Muscle of leg (tissue), 11 donors: ENCODE results near the gene IFNGR1. TPM values are rescaled to one million over a fixed set of nuclear protein-coding genes. Genes with fewer than 3 reads are reported as not detected.
A peak's percentile ranks its signal among the peaks of the same experiment; 100 is the strongest.

Source experiments
- DNase-seq: peaks from one replicate; pipeline ENCODE4 v3.0.0; 2013
- H3K27ac ChIP-seq: one replicate; pipeline ENCODE4 v1.5.1; 2013; ENCODE audit warnings: mild to moderate bottlenecking, low read length, control low read depth
- H3K27me3 ChIP-seq: one replicate; pipeline ENCODE4 v1.6.1; 2013; ENCODE audit warnings: low read length; ENCODE audit not compliant: control insufficient read depth, insufficient read depth
- H3K36me3 ChIP-seq: one replicate; pipeline ENCODE4 v1.6.1; 2013; ENCODE audit warnings: low read length; ENCODE audit not compliant: control insufficient read depth, insufficient read depth
- H3K4me1 ChIP-seq: one replicate; pipeline ENCODE4 v1.6.1; 2013; ENCODE audit warnings: low read length; ENCODE audit not compliant: control insufficient read depth, insufficient read depth
- H3K4me3 ChIP-seq: one replicate; pipeline ENCODE4 v1.5.1; 2013; ENCODE audit warnings: low read length, control low read depth
- H3K9me3 ChIP-seq: replicated peaks from 2 replicates; pipeline ENCODE4 v1.6.1; 2013; ENCODE audit warnings: low read depth, low read length; ENCODE audit not compliant: control insufficient read depth
- WGBS: methylation state at CpG from one replicate; pipeline ENCODE4 v1.1.5; 2013; ENCODE audit warnings: missing lambda C conversion rate; ENCODE audit not compliant: insufficient coverage; 5-methylcytosine and 5-hydroxymethylcytosine counted together
- polyA plus RNA-seq, 8 donors: library from polyadenylated mRNA; unstranded; fragments of 120-200 nt; gene quantifications; one replicate each; pipeline versions ENCODE4 v1.2.1 to v1.2.3, GENCODE V29; 2013; ENCODE audit warnings: inconsistent platforms in 1 of 8, low replicate concordance in 1 of 8; ENCODE audit not compliant: insufficient read length in 8 of 8, insufficient read depth in 1 of 8
- total RNA-seq: library from RNA; stranded (reverse); fragments of 120-200 nt; gene quantifications from one replicate; pipeline ENCODE4 v1.2.4, GENCODE V29; 2013

IFNGR1 gene
- total and polyA plus RNA-seq, 9 donors = 41.8 to 55.2 (median 46.3) TPM

DNA sequence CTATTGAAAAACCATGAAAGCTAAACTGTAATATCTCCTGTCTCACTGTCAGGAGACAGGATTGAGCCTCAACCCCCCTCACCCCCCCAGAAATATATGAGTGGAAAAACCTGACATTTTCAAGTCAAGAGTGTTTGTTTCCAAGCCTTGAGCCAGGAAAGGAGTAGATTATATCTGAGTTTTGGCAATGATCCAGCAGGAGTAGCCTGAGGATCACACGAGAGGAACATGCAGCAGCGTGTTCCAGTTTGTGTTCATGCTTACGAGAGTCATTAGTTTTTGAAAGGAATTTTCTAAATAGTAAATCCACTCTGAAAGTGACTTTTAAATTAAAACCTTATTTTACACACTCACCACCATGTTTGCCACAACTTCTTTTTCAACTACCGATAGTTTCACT is 61.6 kb downstream of the IFNGR1 start:
- peak; percentile 52 for DNase-seq
- no peaks in the 10 kb centered on the region for H3K27me3 ChIP-seq
- H3K4me1 ChIP-seq = no peaks in the 10 kb centered on the region
- no peak overlapping the region for H3K4me3 ChIP-seq
- H3K36me3 ChIP-seq = no peaks in the 10 kb centered on the region
- no peak overlapping the region for H3K27ac ChIP-seq
- peaks cover 1% of the 10 kb centered on the region for H3K9me3 ChIP-seq
- no CpG with 5 or more reads among the region's 4 CpGs for WGBS

DNA sequence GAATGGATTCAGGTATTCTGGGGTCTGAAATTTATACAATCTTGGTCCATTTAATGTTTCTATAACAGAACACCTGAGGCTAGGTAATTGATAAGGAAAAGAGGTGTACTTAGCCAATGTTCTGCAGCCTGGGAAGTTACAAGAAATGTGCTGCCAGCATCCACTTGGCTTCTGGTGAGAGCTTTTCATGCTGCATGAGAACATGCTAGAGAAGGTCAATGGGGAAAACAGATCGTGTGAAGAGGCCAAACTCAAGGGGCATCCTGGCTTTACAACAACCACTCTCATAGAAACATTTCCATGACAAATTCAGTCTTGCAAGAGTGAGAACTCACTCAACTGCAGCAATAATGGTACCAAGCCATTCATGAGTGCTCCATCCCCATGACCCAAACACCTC is 62.5 kb downstream of the IFNGR1 start:
- H3K4me3 ChIP-seq = no peak overlapping the region
- no peaks in the 10 kb centered on the region for H3K4me1 ChIP-seq
- no peaks in the 10 kb centered on the region for H3K27me3 ChIP-seq
- no peak for DNase-seq
- peaks cover 2% of the 10 kb centered on the region for H3K9me3 ChIP-seq
- no CpG with 5 or more reads among the region's 1 CpG for WGBS
- H3K36me3 ChIP-seq = no peaks in the 10 kb centered on the region
- H3K27ac ChIP-seq = no peak overlapping the region

DNA sequence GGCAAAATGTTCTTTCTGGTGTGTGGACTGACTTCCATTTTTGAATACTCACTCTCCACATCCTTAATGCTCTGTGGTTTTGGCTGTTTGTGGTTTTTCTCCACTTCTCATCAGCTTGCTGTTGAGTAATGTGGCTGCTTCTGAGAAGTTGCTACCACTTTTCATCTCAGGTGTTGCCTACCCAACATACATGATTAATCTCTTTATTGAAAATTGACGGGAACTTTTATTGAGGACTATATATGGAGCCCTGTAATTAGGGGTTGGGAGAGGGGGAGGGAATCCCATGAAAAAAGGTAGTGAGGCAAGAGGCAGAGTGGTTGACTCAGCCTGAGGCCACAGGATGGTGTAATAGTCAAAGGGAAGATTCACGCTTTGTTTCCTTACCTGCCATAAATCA is 63.4 kb downstream of the IFNGR1 start:
- Histone ChIP-seq H3K9me3 (peaks cover 4% of the 10 kb centered on the region), H3K4me1 (no peaks in the 10 kb centered on the region), H3K27ac (no peak overlapping the region), H3K36me3 (no peaks in the 10 kb centered on the region), H3K4me3 (no peak overlapping the region), H3K27me3 (no peaks in the 10 kb centered on the region)
- WGBS = no CpG with 5 or more reads among the region's 2 CpGs
- DNase-seq = peak; percentile 11

DNA sequence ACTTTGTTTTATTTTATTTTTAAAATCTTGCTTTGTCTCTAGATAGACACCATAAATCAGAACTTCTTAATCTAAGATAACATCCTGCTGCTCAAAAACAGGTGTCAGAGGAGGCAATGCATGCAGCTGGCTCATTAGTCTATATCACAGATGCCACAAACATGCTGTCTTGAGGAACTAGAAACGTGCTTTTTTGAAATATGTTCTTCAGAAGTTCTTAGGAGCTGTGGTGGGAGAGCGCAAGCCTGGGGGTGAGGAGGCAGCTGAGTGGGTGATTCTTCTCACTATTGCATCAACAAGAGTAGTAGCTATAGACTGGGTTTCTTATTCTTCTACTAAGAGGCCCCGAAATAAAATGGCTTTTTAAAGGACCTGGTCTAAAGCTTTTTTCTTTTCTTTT is 69.1 kb downstream of the IFNGR1 start:
- Histone ChIP-seq H3K4me3 (no peak overlapping the region), H3K27me3 (no peaks in the 10 kb centered on the region), H3K9me3 (peaks cover 4% of the 10 kb centered on the region), H3K36me3 (no peaks in the 10 kb centered on the region), H3K4me1 (no peaks in the 10 kb centered on the region), H3K27ac (no peak overlapping the region)
- no peak for DNase-seq
- no CpG with 5 or more reads among the region's 3 CpGs for WGBS

DNA sequence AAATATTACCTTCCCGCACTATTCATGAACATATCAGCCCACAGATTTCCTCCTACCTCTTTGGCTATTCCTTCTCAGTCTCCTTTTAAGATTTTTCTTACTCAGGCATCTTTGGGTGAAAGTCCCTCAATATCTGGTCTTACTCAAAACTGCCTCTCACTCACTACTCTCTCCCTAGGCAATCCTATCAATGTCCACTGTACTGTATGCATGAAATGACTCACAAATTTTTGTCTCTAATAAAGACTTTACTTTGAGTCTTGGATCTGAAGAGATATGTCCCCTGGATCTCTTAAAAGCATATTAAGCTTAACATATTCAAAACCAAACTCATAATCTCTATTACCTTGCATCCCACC is 70.2 kb downstream of the IFNGR1 start:
- Histone ChIP-seq H3K9me3 (peaks cover 4% of the 10 kb centered on the region), H3K27me3 (no peaks in the 10 kb centered on the region), H3K4me1 (no peaks in the 10 kb centered on the region), H3K27ac (no peak overlapping the region), H3K36me3 (no peaks in the 10 kb centered on the region), H3K4me3 (no peak overlapping the region)
- 80% methylated on average over 1 of the region's 1 CpG for WGBS
- no peak for DNase-seq

DNA sequence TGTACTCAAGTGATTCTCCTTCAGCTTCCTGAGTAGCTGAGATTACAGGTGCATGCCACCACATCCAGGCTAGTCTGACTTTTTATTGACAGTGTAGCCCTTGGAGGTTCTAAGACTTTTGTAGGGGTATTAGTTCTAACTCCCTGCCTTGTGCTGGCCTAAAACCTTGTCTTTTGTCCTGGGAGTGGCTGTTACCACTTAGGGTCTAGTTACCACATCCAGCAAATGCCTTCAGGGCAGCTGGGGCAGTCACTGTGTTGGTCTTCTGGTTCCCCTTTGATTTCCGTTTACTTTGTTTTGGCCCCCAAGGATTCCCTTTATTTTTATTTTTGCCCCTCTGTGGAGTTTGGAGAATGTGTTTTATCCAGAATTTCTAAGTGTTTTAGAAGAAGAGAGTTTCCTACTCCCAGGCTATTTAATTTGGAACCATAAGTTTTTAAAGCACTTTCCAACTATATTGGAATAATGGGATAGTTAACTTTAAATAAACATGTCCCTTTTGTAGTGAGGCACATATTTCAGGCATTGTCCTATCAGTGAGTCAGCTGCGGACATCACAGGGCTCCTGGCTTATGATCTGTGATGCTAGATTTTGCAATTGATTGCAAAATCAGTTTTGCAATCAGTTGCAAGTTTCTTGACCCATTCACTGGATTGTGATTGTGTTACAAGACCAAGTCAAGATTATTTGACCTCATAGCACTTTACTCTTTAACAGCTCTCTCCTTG is 70.7 kb downstream of the IFNGR1 start:
- no peaks in the 10 kb centered on the region for H3K36me3 ChIP-seq
- no peaks in the 10 kb centered on the region for H3K27me3 ChIP-seq
- H3K4me1 ChIP-seq = no peaks in the 10 kb centered on the region
- no CpG with 5 or more reads among the region's 2 CpGs for WGBS
- peaks cover 4% of the 10 kb centered on the region for H3K9me3 ChIP-seq
- H3K27ac ChIP-seq = no peak overlapping the region
- H3K4me3 ChIP-seq = no peak overlapping the region
- DNase-seq = no peak

Other genes with a start within 250 kb of the IFNGR1 start
- 23.4 TPM for gene IL20RA, start 174.4 kb downstream of the IFNGR1 start, total RNA-seq
- gene IL20RA, start 174.4 kb downstream of the IFNGR1 start, polyA plus RNA-seq = 10 to 100 TPM; 16.0 to 38.7 (median 25.4) TPM
- not detected for gene IL22RA2, start 45.7 kb downstream of the IFNGR1 start, total RNA-seq
- gene IL22RA2, start 45.7 kb downstream of the IFNGR1 start, polyA plus RNA-seq = under 1 TPM in 1 of 8 donors, not detected in 7; 0.23 TPM